ENCODE results near the gene NTSR1. TPM values are rescaled to one million over a fixed set of nuclear protein-coding genes. Genes with fewer than 3 reads are reported as not detected.

The NTSR1 gene
- total and polyA plus RNA-seq, 7 donors: 0.60 to 54.0 (median 8.8) TPM; not detected in 1

DNA sequence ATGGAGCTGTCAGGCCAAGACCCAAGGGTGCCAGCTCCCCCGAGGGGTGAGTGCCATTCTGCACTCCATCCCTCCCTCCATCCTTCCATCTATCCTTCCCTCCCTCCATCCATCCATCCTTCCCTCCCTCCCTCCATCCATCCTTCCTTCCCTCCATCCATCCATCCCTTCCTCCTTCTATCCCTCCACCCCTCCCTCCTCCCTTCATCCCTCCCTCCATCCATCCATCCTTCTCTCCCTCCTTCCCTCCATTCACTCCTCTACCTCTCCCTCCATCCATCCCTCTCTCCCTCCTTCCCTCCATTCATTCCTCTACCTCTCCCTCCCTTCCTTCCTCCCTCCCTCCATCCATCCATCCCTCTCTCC, 46.3 kb downstream of the NTSR1 start:
- intact Hi-C loops (cut with DNase I): loop anchor here (5.0 kb wide), 1 partner anchor 43 kb away; no protein-coding TSS in a partner anchor
- H3K27ac ChIP-seq: no peak overlapping the region

GRCh38 chr20:62755817-62756724, 47.4 kb downstream of the NTSR1 start:
- 13 to 53% methylated on average over 10 of the region's 10 CpGs for WGBS, 2 donors
- no peaks in the 10 kb centered on the region for H3K9me3 ChIP-seq
- intact Hi-C loops (cut with DNase I): no loop called here
- peaks cover 0 to 15% (median 0%) of the 10 kb centered on the region in 4 donors for H3K36me3 ChIP-seq
- no peaks in the 10 kb centered on the region for H3K27me3 ChIP-seq
- H3K4me3 ChIP-seq: no peak overlapping the region
- peaks cover 0 to 50% (median 37%) of the 10 kb centered on the region in 4 donors for H3K4me1 ChIP-seq
- H3K27ac ChIP-seq: no peak overlapping the region
- no peak for DNase-seq
- TF ChIP-seq POLR2A (IDR thresholded peaks at IDR 0.05): no peak
- TF ChIP-seq EP300 (IDR thresholded peaks at IDR 0.05): no peak
- no peak for TF ChIP-seq POLR2AphosphoS5 (IDR thresholded peaks at IDR 0.05)
- no peak for TF ChIP-seq CTCF (IDR thresholded peaks at IDR 0.05)

More for the DNA sequence above, 46.3 kb downstream of the NTSR1 start:
- TF ChIP-seq POLR2AphosphoS5 (IDR thresholded peaks at IDR 0.05) (no peak), EP300 (IDR thresholded peaks at IDR 0.05) (no peak), CTCF (IDR thresholded peaks at IDR 0.05) (no peak), POLR2A (IDR thresholded peaks at IDR 0.05) (no peak)
- 59 to 81% methylated on average over 1 of the region's 1 CpG for WGBS, 2 donors
- Histone ChIP-seq H3K4me1 (peaks cover 0 to 48% (median 29%) of the 10 kb centered on the region in 4 donors), H3K9me3 (no peaks in the 10 kb centered on the region), H3K27me3 (no peaks in the 10 kb centered on the region), H3K36me3 (peaks cover 0 to 13% (median 0%) of the 10 kb centered on the region in 4 donors), H3K4me3 (no peak overlapping the region)
- no peak for DNase-seq

DNA sequence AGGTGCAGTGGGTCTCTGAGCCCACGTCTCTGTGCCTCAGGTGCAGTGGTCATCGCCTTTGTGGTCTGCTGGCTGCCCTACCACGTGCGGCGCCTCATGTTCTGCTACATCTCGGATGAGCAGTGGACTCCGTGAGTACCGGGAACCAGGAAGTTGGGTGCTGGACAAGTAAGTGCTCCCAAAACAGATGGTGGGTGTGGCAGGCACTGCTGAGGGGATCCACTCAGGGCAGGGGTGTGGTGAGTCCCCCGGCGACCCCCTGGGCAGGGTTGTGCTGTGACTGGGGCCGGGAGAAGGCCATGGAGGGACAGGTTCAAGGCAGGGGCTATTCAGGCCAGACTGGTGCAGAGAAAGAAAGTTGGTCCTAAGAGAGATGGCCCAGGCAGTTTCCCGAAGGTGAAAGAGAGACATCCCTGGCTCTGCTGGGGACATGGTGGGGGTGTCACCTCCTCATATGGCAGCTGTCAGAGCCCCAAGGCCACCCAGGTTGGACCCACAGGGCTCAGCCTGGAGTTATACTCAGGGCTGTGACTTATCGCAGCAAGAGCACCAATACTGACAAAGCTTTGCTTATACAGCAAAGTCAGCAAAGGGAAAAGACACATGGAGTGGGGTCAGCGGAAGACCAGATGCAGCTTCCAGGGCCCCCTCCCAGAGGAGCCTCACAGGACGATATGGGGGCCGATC, 49.7 kb downstream of the NTSR1 start:
- no peak for DNase-seq
- intact Hi-C loops (cut with DNase I): no loop called here
- no peaks in the 10 kb centered on the region for H3K9me3 ChIP-seq
- no peak overlapping the region for H3K4me3 ChIP-seq
- H3K27ac ChIP-seq: no peak overlapping the region
- no peaks in the 10 kb centered on the region for H3K27me3 ChIP-seq
- TF ChIP-seq POLR2AphosphoS5 (IDR thresholded peaks at IDR 0.05) (no peak), CTCF (IDR thresholded peaks at IDR 0.05) (no peak), EP300 (IDR thresholded peaks at IDR 0.05) (no peak), POLR2A (IDR thresholded peaks at IDR 0.05) (no peak)
- WGBS, 2 donors: 50 to 76% methylated on average over 16 of the region's 16 CpGs
- peaks cover 0 to 47% (median 27%) of the 10 kb centered on the region in 4 donors for H3K4me1 ChIP-seq
- peaks cover 0 to 15% (median 0%) of the 10 kb centered on the region in 4 donors for H3K36me3 ChIP-seq

DNA sequence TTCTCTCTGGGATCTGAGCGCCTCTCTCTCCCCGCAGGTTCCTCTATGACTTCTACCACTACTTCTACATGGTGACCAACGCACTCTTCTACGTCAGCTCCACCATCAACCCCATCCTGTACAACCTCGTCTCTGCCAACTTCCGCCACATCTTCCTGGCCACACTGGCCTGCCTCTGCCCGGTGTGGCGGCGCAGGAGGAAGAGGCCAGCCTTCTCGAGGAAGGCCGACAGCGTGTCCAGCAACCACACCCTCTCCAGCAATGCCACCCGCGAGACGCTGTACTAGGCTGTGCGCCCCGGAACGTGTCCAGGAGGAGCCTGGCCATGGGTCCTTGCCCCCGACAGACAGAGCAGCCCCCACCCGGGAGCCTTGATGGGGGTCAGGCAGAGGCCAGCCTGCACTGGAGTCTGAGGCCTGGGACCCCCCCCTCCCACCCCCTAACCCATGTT, 51.4 kb downstream of the NTSR1 start:
- 62 to 86% methylated on average over 20 of the region's 20 CpGs for WGBS, 2 donors
- TF ChIP-seq POLR2A (IDR thresholded peaks at IDR 0.05) (no peak), EP300 (IDR thresholded peaks at IDR 0.05) (no peak)
- no peak for DNase-seq
- Histone ChIP-seq H3K9me3 (no peaks in the 10 kb centered on the region), H3K27me3 (no peaks in the 10 kb centered on the region), H3K4me1 (peaks cover 0 to 38% (median 26%) of the 10 kb centered on the region in 4 donors), H3K36me3 (peaks cover 0 to 7% (median 0%) of the 10 kb centered on the region in 4 donors), H3K27ac (peak overlapping the region in 2 of 4 donors; percentile 76), H3K4me3 (no peak overlapping the region)
- intact Hi-C loops (cut with DNase I): no loop called here

DNA sequence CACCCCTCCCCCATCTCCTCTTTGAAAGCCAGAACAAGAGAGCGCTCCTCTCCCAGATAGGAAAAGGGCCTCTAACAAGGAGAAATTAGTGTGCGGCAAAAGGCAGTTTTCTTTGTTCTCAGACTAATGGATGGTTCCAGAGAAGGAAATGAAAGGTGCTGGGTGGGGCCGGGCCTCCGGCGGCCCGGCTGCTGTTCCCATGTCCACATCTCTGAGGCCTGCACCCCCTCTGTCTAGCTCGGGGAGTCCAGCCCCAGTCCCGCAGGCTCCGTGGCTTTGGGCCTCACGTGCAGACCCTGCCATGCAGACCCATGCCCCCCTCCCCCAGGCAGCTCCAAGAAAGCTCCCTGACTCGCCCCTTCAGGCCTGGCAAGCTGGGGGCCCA, 51.8 kb downstream of the NTSR1 start:
- WGBS, 2 donors: 27 to 58% methylated on average over 11 of the region's 11 CpGs
- intact Hi-C loops (cut with DNase I): no loop called here
- no peak for TF ChIP-seq POLR2AphosphoS5 (IDR thresholded peaks at IDR 0.05)
- Histone ChIP-seq H3K4me3 (no peak overlapping the region), H3K9me3 (no peaks in the 10 kb centered on the region), H3K36me3 (peaks cover 0 to 7% (median 0%) of the 10 kb centered on the region in 4 donors), H3K27ac (peak overlapping the region; percentile 44 to 76 (median 66)), H3K4me1 (peaks cover 0 to 38% (median 26%) of the 10 kb centered on the region in 4 donors), H3K27me3 (no peaks in the 10 kb centered on the region)
- DNase-seq: no peak

All from sigmoid colon (tissue), 7 donors.